HepG2 (cell line): ENCODE results near the gene ZNF341. TPM values are rescaled to one million over a fixed set of nuclear protein-coding genes. Genes with fewer than 3 reads are reported as not detected.

Source experiments
- AGO2 ChIP-seq: fragments of 200-400 bp; formaldehyde crosslinking; optimal IDR thresholded peaks from 2 replicates; pipeline ENCODE3; 2017; ENCODE audit warnings: mild to moderate bottlenecking, low read depth, low read length, moderate library complexity
- ERF ChIP-seq: IDR thresholded peaks from 2 replicates; pipeline ENCODE4 v1.6.1; 2018; ENCODE audit warnings: missing biosample characterization, missing genetic modification reagents
- FOSL1 ChIP-seq: sonication (generic); formaldehyde crosslinking; IDR thresholded peaks from 2 replicates; pipeline ENCODE4 v1.9.0; 2021; ENCODE audit warnings: missing genetic modification reagents, borderline replicate concordance
- JUN ChIP-seq: sonication (generic); formaldehyde crosslinking; IDR thresholded peaks from 2 replicates; pipeline ENCODE4 v1.4.0; 2020; ENCODE audit warnings: mild to moderate bottlenecking, missing genetic modification reagents
- NFKBIZ ChIP-seq: IDR thresholded peaks from 2 replicates; pipeline ENCODE4 v1.6.1; 2018; ENCODE audit warnings: missing genetic modification reagents, missing compliant biosample characterization
- PPARG ChIP-seq: conservative IDR thresholded peaks from 2 replicates; pipeline ENCODE4 v1.6.1; 2016; ENCODE audit warnings: missing biosample characterization, missing genetic modification reagents
- REPIN1 ChIP-seq: sonication (generic); formaldehyde crosslinking; IDR thresholded peaks from 2 replicates; pipeline ENCODE4 v1.8.0; 2022; ENCODE audit warnings: missing genetic modification reagents, low read depth, mild to moderate bottlenecking, borderline replicate concordance
- SIN3B ChIP-seq: fragments of 150-350 bp; IDR thresholded peaks from 2 replicates; pipeline ENCODE4 v1.6.1; 2014; ENCODE audit warnings: low read length
- TP53 ChIP-seq: sonication (generic); formaldehyde crosslinking; conservative IDR thresholded peaks from 2 replicates; pipeline ENCODE4 v1.4.0; 2020; ENCODE audit warnings: missing genetic modification reagents
- ZNF605 ChIP-seq: sonication (generic); formaldehyde crosslinking; IDR thresholded peaks from 2 replicates; pipeline ENCODE4 v1.8.0; 2022; ENCODE audit warnings: mild to moderate bottlenecking, missing genetic modification reagents
- ZNF883 ChIP-seq: sonication (generic); formaldehyde crosslinking; IDR thresholded peaks from 2 replicates; pipeline ENCODE4 v1.5.1; 2020; ENCODE audit warnings: mild to moderate bottlenecking, missing genetic modification reagents; ENCODE audit errors: not compliant biosample characterization
- polyA plus RNA-seq, 8 experiments: library from polyadenylated mRNA; depleted of rRNA in 3 of 8; stranded (reverse) in 7 of 8; unstranded in 1 of 8; fragments of >200 nt; fragmentation: Illumina TruSeq in 4 of 8; extraction: Trizol in 4 of 8; gene quantifications; 2 replicates each; pipeline versions ENCODE4 v1.2.1 to v1.2.3, GENCODE V29; 2011 to 2016; ENCODE audit warnings: low read depth in 4 of 8, missing spikeins in 1 of 8, mixed read lengths in 1 of 8; ENCODE audit not compliant: insufficient read depth in 1 of 8
- total RNA-seq, 5 experiments: library from RNA; depleted of rRNA; stranded (reverse); fragments of >200 nt; fragmentation: Illumina TruSeq; extraction: Trizol; gene quantifications; 2 replicates each; pipeline ENCODE4 v1.2.3, GENCODE V29; 2016; ENCODE audit warnings: low read depth in 1 of 5
- TF ChIP-seq, protein P1 (sequence below): sonication (generic); formaldehyde crosslinking; IDR thresholded peaks from 2 replicates; pipeline ENCODE4 v1.4.0; 2020; ENCODE audit warnings: missing genetic modification reagents
- TF ChIP-seq, protein P2 (sequence below): sonication (generic); formaldehyde crosslinking; IDR thresholded peaks from 2 replicates; pipeline ENCODE4 v1.5.1; 2020; ENCODE audit warnings: mild to moderate bottlenecking, missing genetic modification reagents, borderline replicate concordance
- TF ChIP-seq, protein P3 (sequence below): IDR thresholded peaks from 2 replicates; pipeline ENCODE4 v1.6.1; 2016; ENCODE audit warnings: low read depth, missing genetic modification reagents, missing compliant biosample characterization
- TF ChIP-seq, protein P4 (sequence below): conservative IDR thresholded peaks from 2 replicates; pipeline ENCODE4 v1.6.1; 2018; ENCODE audit warnings: missing genetic modification reagents

The ZNF341 gene
- total and polyA plus RNA-seq, 2 of the 13 experiments (the other 11 are each of a cell fraction or from before 2014, with no cell fraction given) = 1.1 to 2.2 TPM

DNA sequence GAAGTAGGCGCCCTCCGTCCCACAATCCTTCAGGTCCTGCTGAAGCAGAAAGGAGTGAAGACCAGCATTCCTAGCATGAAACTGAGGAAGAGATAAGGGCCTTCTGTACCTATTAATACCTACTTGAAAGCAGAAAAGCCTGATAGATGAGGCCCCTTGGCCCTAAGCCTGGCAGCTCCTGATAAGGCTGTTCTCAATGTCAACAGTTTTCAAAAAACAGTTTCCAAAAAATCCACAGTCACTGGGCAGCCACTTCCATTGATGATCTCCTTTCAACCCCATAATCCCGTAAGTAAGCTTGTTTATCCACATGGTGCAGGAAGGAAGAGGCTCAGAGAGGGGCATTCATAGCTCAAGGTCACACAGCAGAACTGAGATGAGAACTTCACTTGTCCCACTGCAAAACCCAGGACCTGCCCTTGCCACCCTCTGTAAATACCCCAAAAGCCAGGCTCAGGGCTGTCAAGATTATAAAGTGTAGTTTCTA is 42.8 kb upstream of the ZNF341 start (continued):
- TF ChIP-seq, protein P1, sequence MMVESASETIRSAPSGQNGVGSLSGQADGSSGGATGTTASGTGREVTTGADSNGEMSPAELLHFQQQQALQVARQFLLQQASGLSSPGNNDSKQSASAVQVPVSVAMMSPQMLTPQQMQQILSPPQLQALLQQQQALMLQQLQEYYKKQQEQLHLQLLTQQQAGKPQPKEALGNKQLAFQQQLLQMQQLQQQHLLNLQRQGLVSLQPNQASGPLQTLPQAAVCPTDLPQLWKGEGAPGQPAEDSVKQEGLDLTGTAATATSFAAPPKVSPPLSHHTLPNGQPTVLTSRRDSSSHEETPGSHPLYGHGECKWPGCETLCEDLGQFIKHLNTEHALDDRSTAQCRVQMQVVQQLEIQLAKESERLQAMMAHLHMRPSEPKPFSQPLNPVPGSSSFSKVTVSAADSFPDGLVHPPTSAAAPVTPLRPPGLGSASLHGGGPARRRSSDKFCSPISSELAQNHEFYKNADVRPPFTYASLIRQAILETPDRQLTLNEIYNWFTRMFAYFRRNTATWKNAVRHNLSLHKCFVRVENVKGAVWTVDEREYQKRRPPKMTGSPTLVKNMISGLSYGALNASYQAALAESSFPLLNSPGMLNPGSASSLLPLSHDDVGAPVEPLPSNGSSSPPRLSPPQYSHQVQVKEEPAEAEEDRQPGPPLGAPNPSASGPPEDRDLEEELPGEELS (CRISPR knock-in tag) = peak; percentile 70; the same call in 1 of the 2 replicates
- TF ChIP-seq JUN (CRISPR knock-in tag) (no peak), NFKBIZ (peak; percentile 31; the same call in 1 of the 2 replicates), PPARG (peak; percentile 48), ZNF883 (CRISPR knock-in tag) (no peak), AGO2 (no peak), REPIN1 (peak; percentile 83), FOSL1 (CRISPR knock-in tag) (peak; percentile 41; the same call in 1 of the 2 replicates), ZNF605 (peak; percentile 82; the same call in 1 of the 2 replicates), TP53 (CRISPR knock-in tag) (no peak), SIN3B (no peak), ERF (CRISPR knock-in tag) (no peak)
- TF ChIP-seq, protein P2, sequence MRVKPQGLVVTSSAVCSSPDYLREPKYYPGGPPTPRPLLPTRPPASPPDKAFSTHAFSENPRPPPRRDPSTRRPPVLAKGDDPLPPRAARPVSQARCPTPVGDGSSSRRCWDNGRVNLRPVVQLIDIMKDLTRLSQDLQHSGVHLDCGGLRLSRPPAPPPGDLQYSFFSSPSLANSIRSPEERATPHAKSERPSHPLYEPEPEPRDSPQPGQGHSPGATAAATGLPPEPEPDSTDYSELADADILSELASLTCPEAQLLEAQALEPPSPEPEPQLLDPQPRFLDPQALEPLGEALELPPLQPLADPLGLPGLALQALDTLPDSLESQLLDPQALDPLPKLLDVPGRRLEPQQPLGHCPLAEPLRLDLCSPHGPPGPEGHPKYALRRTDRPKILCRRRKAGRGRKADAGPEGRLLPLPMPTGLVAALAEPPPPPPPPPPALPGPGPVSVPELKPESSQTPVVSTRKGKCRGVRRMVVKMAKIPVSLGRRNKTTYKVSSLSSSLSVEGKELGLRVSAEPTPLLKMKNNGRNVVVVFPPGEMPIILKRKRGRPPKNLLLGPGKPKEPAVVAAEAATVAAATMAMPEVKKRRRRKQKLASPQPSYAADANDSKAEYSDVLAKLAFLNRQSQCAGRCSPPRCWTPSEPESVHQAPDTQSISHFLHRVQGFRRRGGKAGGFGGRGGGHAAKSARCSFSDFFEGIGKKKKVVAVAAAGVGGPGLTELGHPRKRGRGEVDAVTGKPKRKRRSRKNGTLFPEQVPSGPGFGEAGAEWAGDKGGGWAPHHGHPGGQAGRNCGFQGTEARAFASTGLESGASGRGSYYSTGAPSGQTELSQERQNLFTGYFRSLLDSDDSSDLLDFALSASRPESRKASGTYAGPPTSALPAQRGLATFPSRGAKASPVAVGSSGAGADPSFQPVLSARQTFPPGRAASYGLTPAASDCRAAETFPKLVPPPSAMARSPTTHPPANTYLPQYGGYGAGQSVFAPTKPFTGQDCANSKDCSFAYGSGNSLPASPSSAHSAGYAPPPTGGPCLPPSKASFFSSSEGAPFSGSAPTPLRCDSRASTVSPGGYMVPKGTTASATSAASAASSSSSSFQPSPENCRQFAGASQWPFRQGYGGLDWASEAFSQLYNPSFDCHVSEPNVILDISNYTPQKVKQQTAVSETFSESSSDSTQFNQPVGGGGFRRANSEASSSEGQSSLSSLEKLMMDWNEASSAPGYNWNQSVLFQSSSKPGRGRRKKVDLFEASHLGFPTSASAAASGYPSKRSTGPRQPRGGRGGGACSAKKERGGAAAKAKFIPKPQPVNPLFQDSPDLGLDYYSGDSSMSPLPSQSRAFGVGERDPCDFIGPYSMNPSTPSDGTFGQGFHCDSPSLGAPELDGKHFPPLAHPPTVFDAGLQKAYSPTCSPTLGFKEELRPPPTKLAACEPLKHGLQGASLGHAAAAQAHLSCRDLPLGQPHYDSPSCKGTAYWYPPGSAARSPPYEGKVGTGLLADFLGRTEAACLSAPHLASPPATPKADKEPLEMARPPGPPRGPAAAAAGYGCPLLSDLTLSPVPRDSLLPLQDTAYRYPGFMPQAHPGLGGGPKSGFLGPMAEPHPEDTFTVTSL (CRISPR knock-in tag) = peak; percentile 51; the same call in 1 of the 2 replicates
- TF ChIP-seq, protein P3, sequence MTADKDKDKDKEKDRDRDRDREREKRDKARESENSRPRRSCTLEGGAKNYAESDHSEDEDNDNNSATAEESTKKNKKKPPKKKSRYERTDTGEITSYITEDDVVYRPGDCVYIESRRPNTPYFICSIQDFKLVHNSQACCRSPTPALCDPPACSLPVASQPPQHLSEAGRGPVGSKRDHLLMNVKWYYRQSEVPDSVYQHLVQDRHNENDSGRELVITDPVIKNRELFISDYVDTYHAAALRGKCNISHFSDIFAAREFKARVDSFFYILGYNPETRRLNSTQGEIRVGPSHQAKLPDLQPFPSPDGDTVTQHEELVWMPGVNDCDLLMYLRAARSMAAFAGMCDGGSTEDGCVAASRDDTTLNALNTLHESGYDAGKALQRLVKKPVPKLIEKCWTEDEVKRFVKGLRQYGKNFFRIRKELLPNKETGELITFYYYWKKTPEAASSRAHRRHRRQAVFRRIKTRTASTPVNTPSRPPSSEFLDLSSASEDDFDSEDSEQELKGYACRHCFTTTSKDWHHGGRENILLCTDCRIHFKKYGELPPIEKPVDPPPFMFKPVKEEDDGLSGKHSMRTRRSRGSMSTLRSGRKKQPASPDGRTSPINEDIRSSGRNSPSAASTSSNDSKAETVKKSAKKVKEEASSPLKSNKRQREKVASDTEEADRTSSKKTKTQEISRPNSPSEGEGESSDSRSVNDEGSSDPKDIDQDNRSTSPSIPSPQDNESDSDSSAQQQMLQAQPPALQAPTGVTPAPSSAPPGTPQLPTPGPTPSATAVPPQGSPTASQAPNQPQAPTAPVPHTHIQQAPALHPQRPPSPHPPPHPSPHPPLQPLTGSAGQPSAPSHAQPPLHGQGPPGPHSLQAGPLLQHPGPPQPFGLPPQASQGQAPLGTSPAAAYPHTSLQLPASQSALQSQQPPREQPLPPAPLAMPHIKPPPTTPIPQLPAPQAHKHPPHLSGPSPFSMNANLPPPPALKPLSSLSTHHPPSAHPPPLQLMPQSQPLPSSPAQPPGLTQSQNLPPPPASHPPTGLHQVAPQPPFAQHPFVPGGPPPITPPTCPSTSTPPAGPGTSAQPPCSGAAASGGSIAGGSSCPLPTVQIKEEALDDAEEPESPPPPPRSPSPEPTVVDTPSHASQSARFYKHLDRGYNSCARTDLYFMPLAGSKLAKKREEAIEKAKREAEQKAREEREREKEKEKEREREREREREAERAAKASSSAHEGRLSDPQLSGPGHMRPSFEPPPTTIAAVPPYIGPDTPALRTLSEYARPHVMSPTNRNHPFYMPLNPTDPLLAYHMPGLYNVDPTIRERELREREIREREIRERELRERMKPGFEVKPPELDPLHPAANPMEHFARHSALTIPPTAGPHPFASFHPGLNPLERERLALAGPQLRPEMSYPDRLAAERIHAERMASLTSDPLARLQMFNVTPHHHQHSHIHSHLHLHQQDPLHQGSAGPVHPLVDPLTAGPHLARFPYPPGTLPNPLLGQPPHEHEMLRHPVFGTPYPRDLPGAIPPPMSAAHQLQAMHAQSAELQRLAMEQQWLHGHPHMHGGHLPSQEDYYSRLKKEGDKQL (CRISPR knock-in tag) = 0 out of 2 replicates have a peak, but pooled peaks have one; percentile 43
- TF ChIP-seq, protein P4, sequence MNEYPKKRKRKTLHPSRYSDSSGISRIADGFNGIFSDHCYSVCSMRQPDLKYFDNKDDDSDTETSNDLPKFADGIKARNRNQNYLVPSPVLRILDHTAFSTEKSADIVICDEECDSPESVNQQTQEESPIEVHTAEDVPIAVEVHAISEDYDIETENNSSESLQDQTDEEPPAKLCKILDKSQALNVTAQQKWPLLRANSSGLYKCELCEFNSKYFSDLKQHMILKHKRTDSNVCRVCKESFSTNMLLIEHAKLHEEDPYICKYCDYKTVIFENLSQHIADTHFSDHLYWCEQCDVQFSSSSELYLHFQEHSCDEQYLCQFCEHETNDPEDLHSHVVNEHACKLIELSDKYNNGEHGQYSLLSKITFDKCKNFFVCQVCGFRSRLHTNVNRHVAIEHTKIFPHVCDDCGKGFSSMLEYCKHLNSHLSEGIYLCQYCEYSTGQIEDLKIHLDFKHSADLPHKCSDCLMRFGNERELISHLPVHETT (CRISPR knock-in tag) = 0 out of 2 replicates have a peak, but pooled peaks have one; percentile 31
